Putamen (tissue), 1 donor: ENCODE measurements around the gene LRRC19.

Source experiments
- DNase-seq: peaks from one replicate; pipeline ENCODE4 v3.0.0-alpha.2; 2016; ENCODE audit warnings: low spot score

The LRRC19 gene

GRCh38 chr9:27005491-27005890, at the start of gene LRRC19:
Gene LRRC19 (minus strand): TSS chr9:27005672. CDS start chr9:26999694, 5,978 bp downstream.
- DNase-seq = no peak

- no peak for DNase-seq
Observed at GRCh38 chr9:27054841-27055240, 49.4 kb upstream of the LRRC19 start.

- DNase-seq = no peak
Observed at GRCh38 chr9:27054125-27054524, 48.7 kb upstream of the LRRC19 start.

GRCh38 chr9:27053369-27054022, 48.0 kb upstream of the LRRC19 start:
- peak; percentile 3 for DNase-seq

- DNase-seq = peak; percentile 7
Observed at GRCh38 chr9:27047136-27047535, 41.7 kb upstream of the LRRC19 start.

GRCh38 chr9:27043176-27043575, 37.7 kb upstream of the LRRC19 start:
- DNase-seq = no peak

GRCh38 chr9:27042476-27042875, 37.0 kb upstream of the LRRC19 start:
- DNase-seq = no peak

- DNase-seq = no peak
Observed at GRCh38 chr9:27041746-27042145, 36.3 kb upstream of the LRRC19 start.

GRCh38 chr9:27037499-27037898, 32.0 kb upstream of the LRRC19 start:
- no peak for DNase-seq

- DNase-seq = peak; percentile 19
Observed at GRCh38 chr9:27033815-27034403, 28.4 kb upstream of the LRRC19 start.

GRCh38 chr9:27029186-27029585, 23.7 kb upstream of the LRRC19 start:
- no peak for DNase-seq

GRCh38 chr9:27022920-27023319, 17.4 kb upstream of the LRRC19 start:
- DNase-seq = no peak

GRCh38 chr9:27019589-27019988, 14.1 kb upstream of the LRRC19 start:
- DNase-seq = no peak

GRCh38 chr9:27003426-27004077, 1.9 kb downstream of the LRRC19 start:
- no peak for DNase-seq

GRCh38 chr9:26995810-26996209, 9.7 kb downstream of the LRRC19 start:
- DNase-seq = no peak

- DNase-seq = no peak
Observed at GRCh38 chr9:26983340-26983739, 22.1 kb downstream of the LRRC19 start.

GRCh38 chr9:26975728-26976707, 29.5 kb downstream of the LRRC19 start:
- no peak for DNase-seq

- DNase-seq = no peak
Observed at GRCh38 chr9:26974927-26975326, 30.5 kb downstream of the LRRC19 start.

- no peak for DNase-seq
Observed at GRCh38 chr9:26973989-26974388, 31.5 kb downstream of the LRRC19 start.

GRCh38 chr9:26971721-26972120, 33.8 kb downstream of the LRRC19 start:
- DNase-seq = no peak

- no peak for DNase-seq
Observed at GRCh38 chr9:26956860-26957233, 48.6 kb downstream of the LRRC19 start.
